B cell (primary cell): ENCODE results near the gene CD151.

ENCODE experiments used
- CTCF ChIP-seq: fragments of 200-600 bp; IDR thresholded peaks from one replicate; pipeline ENCODE4 v1.8.0; 2022; ENCODE audit warnings: antibody characterized with exemption, mild to moderate bottlenecking
- EZH2 ChIP-seq: IDR thresholded peaks from 2 replicates; pipeline ENCODE4 v1.6.1; 2012; ENCODE audit warnings: borderline replicate concordance, low read depth, mild to moderate bottlenecking, moderate library complexity, low read length; ENCODE audit not compliant: insufficient read depth, poor library complexity, severe bottlenecking

GRCh38 chr11:794013-794765 lies 38.6 kb upstream of the CD151 start:
- no peak for TF ChIP-seq EZH2
- TF ChIP-seq CTCF, result no peak
